Endothelial cell of umbilical vein (primary cell): ENCODE data around the gene C1orf53. TPM values are rescaled to one million over a fixed set of nuclear protein-coding genes. Genes with fewer than 3 reads are reported as not detected.

Experiments
- BruUV-seq: library from RNA; stranded (reverse); fragments of 400-500 nt; replicated peaks from 2 replicates; lab custom pipeline; 2021; lab: Mats Ljungman, UMichigan
- CTCF ChIA-PET: fragments of 300-600, 350-600 bp; sonication (Branson Sonifier 250); formaldehyde crosslinking; loops from one replicate; lab custom pipeline; 2021; ENCODE audit warnings: antibody characterized with exemption, inconsistent platforms; lab: Charles Lee
- POLR2A ChIA-PET: fragments of 300-600, 350-600 bp; sonication (Branson Sonifier 250); formaldehyde crosslinking; loops from one replicate; lab custom pipeline; 2021; ENCODE audit warnings: antibody characterized with exemption, inconsistent platforms; lab: Charles Lee
- DNase-seq: peaks from one replicate; pipeline ENCODE4 v3.0.0-alpha.2; 2011; ENCODE audit warnings: low read depth, low spot score
- FAIRE-seq: peaks from 2 replicates; lab custom pipeline; 2011; peaks lifted over from hg19 to GRCh38; lab: Jason Lieb, UNC
- H2AFZ ChIP-seq: 2 replicates; pipeline ENCODE4 v1.6.0; 2012; ENCODE audit warnings: low read depth, low read length, control low read depth, inconsistent platforms
- H3K27ac ChIP-seq: 2 replicates; pipeline ENCODE4 v1.5.1; 2011; ENCODE audit warnings: low read depth, mild to moderate bottlenecking, control low read depth, low read length, moderate library complexity; ENCODE audit not compliant: insufficient read depth
- H3K27me3 ChIP-seq, 2 experiments: 2 replicates each; pipeline versions ENCODE4 v1.6.0 to v1.6.1; 2011; ENCODE audit warnings: low read length in 2 of 2, mixed read lengths in 1 of 2; ENCODE audit not compliant: control insufficient read depth in 2 of 2, insufficient read depth in 2 of 2
- H3K36me3 ChIP-seq, 2 experiments: 2 replicates in 1 of 2; 3 replicates in 1 of 2; pipeline ENCODE4 v1.5.1; 2011; ENCODE audit warnings: low read length in 2 of 2, mild to moderate bottlenecking in 1 of 2, moderate library complexity in 1 of 2; ENCODE audit not compliant: control insufficient read depth in 2 of 2, insufficient read depth in 2 of 2; ENCODE audit errors: extremely low read depth in 1 of 2
- H3K4me1 ChIP-seq: 3 replicates; pipeline ENCODE4 v1.5.1; 2011; ENCODE audit warnings: mild to moderate bottlenecking, low read length; ENCODE audit not compliant: control insufficient read depth, insufficient read depth; ENCODE audit errors: extremely low read depth
- H3K4me2 ChIP-seq: 2 replicates; pipeline ENCODE4 v1.6.1; 2011; ENCODE audit warnings: low read length, control low read depth, mixed read lengths; ENCODE audit not compliant: insufficient read depth
- H3K4me3 ChIP-seq, 3 experiments: fragments of 200-600 bp in 1 of 3; sonication (generic), shearing (Covaris generic) in 1 of 3; replicated peaks in 1 of 3; 2 replicates each; pipeline ENCODE4 v1.5.1; 2011 to 2016; ENCODE audit warnings: control low read depth in 3 of 3, low read length in 3 of 3, mild to moderate bottlenecking in 2 of 3, inconsistent platforms in 1 of 3, low read depth in 1 of 3, moderate library complexity in 1 of 3; ENCODE audit not compliant: insufficient read depth in 1 of 3
- H3K79me2 ChIP-seq: 2 replicates; pipeline ENCODE4 v1.6.0; 2012; ENCODE audit warnings: low read length, inconsistent platforms; ENCODE audit not compliant: control insufficient read depth, insufficient read depth
- H3K9ac ChIP-seq: replicated peaks from 2 replicates; pipeline ENCODE3; 2011; ENCODE audit warnings: low read length, control low read depth; ENCODE audit not compliant: insufficient read depth; ENCODE audit errors: extremely low read depth
- H3K9me1 ChIP-seq: replicated peaks from 3 replicates; pipeline ENCODE4 v1.6.0; 2011; ENCODE audit warnings: mild to moderate bottlenecking, low read length; ENCODE audit not compliant: control insufficient read depth, insufficient read depth; ENCODE audit errors: extremely low read depth
- H3K9me3 ChIP-seq: replicated peaks from 2 replicates; pipeline ENCODE4 v1.5.1; 2012; ENCODE audit warnings: low read length, inconsistent platforms; ENCODE audit not compliant: control insufficient read depth, insufficient read depth
- H4K20me1 ChIP-seq: replicated peaks from 2 replicates; pipeline ENCODE3; 2011; ENCODE audit warnings: mild to moderate bottlenecking, low read length; ENCODE audit not compliant: control insufficient read depth, insufficient read depth; ENCODE audit errors: extremely low read depth
- EZH2 ChIP-seq: IDR thresholded peaks from 2 replicates; pipeline ENCODE4 v1.6.1; 2012; ENCODE audit warnings: borderline replicate concordance, low read depth, mild to moderate bottlenecking, moderate library complexity, low read length, inconsistent platforms; ENCODE audit not compliant: severe bottlenecking
- FOS ChIP-seq: IDR thresholded peaks from 2 replicates; pipeline ENCODE4 v1.6.1; 2011; ENCODE audit warnings: mild to moderate bottlenecking, low read length, moderate library complexity, borderline replicate concordance; ENCODE audit not compliant: insufficient read depth
- GATA2 ChIP-seq: IDR thresholded peaks from 2 replicates; pipeline ENCODE4 v1.7.0; 2011; ENCODE audit warnings: low read depth, mild to moderate bottlenecking, moderate library complexity, mixed read lengths, low read length; ENCODE audit not compliant: insufficient read length, insufficient read depth
- MYC ChIP-seq: IDR thresholded peaks from one replicate; pipeline ENCODE4 v1.6.1; 2011; ENCODE audit warnings: mild to moderate bottlenecking, low read depth, low read length
- POLR2A ChIP-seq: IDR thresholded peaks from 2 replicates; pipeline ENCODE4 v1.6.1; 2012; ENCODE audit warnings: low read depth, mild to moderate bottlenecking, control low read depth, low read length
- POLR2AphosphoS5 ChIP-seq: IDR thresholded peaks from 2 replicates; pipeline ENCODE4 v1.6.1; 2012; ENCODE audit warnings: low read depth, mild to moderate bottlenecking, control low read depth, low read length, moderate library complexity; ENCODE audit not compliant: insufficient read depth
- dilution Hi-C: fragments of 300-500 bp; cut with MboI; formaldehyde crosslinking; loops from one replicate; pipeline ENCODE4 v1.15.0; 2019; ENCODE audit warnings: low sequenced_read_pairs; ENCODE audit not compliant: extremely low pct_ligation_motif_present
- intact Hi-C: fragments of 100-400 bp; cut with micrococcal nuclease; formaldehyde crosslinking; loops from one replicate; pipeline ENCODE4 v1.10.0; 2022
- polyA plus RNA-seq, 4 experiments: library from polyadenylated mRNA; depleted of rRNA in 3 of 4; stranded (reverse) in 3 of 4; unstranded in 1 of 4; fragments of >200 nt; gene quantifications; 2 replicates each; pipeline versions ENCODE4 v1.2.1 to v1.2.3, GENCODE V29; 2011 to 2012; ENCODE audit warnings: missing spikeins in 1 of 4
- total RNA-seq: library from RNA; stranded (reverse); gene quantifications from 2 replicates; pipeline ENCODE4 v1.2.3, GENCODE V29; 2021
- TF ChIP-seq, protein P1 (sequence below): IDR thresholded peaks from 2 replicates; pipeline ENCODE4 v1.6.1; 2011; ENCODE audit not compliant: insufficient read depth, insufficient read length
- TF ChIP-seq, protein P2 (sequence below), 2 donors: IDR thresholded peaks; 1 replicate in 1 of 2; 2 replicates in 1 of 2; pipeline ENCODE4 v1.5.1; 2011; ENCODE audit warnings: low read length in 2 of 2, mild to moderate bottlenecking in 2 of 2, moderate library complexity in 2 of 2, control low read depth in 1 of 2, inconsistent platforms in 1 of 2, low read depth in 1 of 2; ENCODE audit not compliant: insufficient read depth in 1 of 2; ENCODE audit errors: extremely low read depth in 1 of 2

C1orf53 gene
- total and polyA plus RNA-seq, 2 donors (not counting 3 experiments of a cell fraction or from before 2014, with no cell fraction given), result 3.5 to 6.5 TPM

DNA sequence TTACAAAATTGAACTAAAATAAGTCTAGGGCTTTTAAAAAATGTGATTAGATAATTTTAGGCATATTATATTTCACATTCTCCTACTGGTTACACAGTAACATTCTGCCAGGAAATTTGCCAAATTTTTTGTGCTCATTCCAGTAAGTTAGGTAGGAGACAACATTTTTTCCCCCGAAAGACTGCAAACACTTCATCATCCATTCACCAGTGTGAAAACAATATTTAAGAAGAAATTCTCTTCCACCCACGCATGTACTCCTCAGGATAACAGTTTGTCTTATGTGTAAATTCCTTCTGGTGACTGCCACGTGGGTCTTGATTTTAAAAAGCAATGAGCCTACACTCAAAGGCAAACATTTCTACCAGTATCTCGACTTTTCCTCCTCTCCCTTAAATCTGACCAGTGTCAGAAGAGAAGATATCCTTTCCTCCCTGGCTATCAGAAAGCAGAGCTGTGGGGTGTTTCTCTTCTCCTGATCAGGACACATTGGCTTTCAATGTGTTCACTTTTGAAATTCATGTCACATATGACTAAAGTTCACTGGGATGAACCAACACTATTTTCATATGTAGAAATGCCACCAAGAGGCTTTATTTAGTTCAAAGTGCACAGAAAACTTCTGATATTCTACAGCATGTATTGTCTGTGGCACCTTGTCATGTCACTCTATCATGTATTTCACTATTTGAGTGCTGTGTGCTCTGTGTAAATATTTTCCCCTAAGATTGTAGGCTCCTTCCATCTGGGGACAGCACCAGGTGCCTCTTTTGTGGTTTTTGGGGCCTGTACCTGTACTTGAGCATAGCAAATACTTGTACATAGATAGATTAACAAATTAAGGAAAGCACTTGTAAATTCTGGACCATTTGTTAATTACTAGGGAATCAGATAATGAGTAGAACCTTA is 53.3 kb downstream of the C1orf53 start:
- dilution Hi-C loops, result no loop called here
- Histone ChIP-seq H3K9me1 (no peaks in the 10 kb centered on the region), H2AFZ (no peak overlapping the region), H3K27me3 (no peaks in the 10 kb centered on the region), H3K79me2 (no peaks in the 10 kb centered on the region), H4K20me1 (no peaks in the 10 kb centered on the region), H3K4me1 (no peaks in the 10 kb centered on the region), H3K27ac (no peak overlapping the region), H3K4me2 (no peak overlapping the region), H3K9me3 (no peaks in the 10 kb centered on the region), H3K9ac (no peak overlapping the region), H3K36me3 (no peaks in the 10 kb centered on the region), H3K4me3 (no peak overlapping the region)
- TF ChIP-seq, protein P1, sequence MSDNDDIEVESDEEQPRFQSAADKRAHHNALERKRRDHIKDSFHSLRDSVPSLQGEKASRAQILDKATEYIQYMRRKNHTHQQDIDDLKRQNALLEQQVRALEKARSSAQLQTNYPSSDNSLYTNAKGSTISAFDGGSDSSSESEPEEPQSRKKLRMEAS, result no peak
- no peak for TF ChIP-seq POLR2AphosphoS5
- TF ChIP-seq MYC, result no peak
- TF ChIP-seq, protein P2, sequence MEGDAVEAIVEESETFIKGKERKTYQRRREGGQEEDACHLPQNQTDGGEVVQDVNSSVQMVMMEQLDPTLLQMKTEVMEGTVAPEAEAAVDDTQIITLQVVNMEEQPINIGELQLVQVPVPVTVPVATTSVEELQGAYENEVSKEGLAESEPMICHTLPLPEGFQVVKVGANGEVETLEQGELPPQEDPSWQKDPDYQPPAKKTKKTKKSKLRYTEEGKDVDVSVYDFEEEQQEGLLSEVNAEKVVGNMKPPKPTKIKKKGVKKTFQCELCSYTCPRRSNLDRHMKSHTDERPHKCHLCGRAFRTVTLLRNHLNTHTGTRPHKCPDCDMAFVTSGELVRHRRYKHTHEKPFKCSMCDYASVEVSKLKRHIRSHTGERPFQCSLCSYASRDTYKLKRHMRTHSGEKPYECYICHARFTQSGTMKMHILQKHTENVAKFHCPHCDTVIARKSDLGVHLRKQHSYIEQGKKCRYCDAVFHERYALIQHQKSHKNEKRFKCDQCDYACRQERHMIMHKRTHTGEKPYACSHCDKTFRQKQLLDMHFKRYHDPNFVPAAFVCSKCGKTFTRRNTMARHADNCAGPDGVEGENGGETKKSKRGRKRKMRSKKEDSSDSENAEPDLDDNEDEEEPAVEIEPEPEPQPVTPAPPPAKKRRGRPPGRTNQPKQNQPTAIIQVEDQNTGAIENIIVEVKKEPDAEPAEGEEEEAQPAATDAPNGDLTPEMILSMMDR (IDR thresholded peaks at IDR 0.05; ENCODE audit: extremely low read depth in 1 of 2, insufficient read depth in 1 of 2, low read depth in 1 of 2, low read length in 2 of 2), result no peak
- TF ChIP-seq FOS, result no peak
- no peak for TF ChIP-seq EZH2
- no peak for TF ChIP-seq GATA2
- TF ChIP-seq POLR2A, result no peak
- POLR2A ChIA-PET, result no interaction called here
- no peak for DNase-seq
- CTCF ChIA-PET, result no interaction called here
- intact Hi-C loops, result no loop called here
- BruUV-seq, result no TSS peak
- FAIRE-seq, result no peak

Other genes with a start within 250 kb of the C1orf53 start
- 3.3 and 5.4 TPM in 2 replicates for gene DENND1B, start 127.2 kb upstream of the C1orf53 start, total RNA-seq
- gene DENND1B, start 127.2 kb upstream of the C1orf53 start, polyA plus RNA-seq, result 0.97 and 1.2 TPM in 2 replicates
- not detected in 2 replicates for gene LHX9, start 14.7 kb downstream of the C1orf53 start, total RNA-seq
- not detected in 2 replicates for gene LHX9, start 14.7 kb downstream of the C1orf53 start, polyA plus RNA-seq